ENCODE measurements around the gene GOLGA6D.
"Not testable (repeated sequence)": the region's sequence is repeated elsewhere in the genome, so short reads cannot be mapped to it uniquely, and the experiment has no call there.

Gene GOLGA6D

DNA sequence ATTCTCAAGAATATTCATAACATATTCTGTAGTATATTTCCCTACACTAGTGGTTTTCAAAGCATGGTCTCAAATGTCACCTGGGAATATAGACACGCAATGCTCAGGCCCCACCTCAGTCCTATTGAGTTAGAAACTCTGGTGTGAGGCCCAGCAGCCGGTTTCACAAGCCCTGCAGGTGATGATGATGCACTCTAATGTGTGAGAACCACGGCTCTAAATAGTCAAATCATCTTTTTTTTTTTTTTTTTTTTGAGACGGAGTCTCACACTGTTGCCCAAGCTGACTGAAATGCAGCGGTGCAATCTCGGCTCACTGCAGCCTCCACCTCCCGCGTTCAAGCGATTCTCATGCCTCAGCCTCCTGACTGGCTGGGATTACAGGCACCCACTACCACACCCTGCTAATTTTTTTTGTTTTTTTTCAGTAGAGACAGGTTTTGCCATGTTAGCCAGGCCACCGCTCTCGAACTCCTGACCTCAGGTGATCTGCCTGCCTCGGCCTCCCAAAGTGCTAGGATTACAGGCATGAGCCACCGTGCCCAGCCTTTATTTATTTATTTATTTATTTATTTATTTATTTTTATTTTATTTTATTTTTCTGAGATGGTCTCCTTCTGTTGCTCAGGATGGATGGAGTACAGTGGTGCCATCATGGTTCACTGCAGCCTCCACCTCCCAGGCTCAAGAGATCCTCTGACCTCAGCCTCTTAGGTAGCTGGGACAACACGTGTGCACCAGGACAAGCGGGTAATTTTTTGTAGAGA, 51.2 kb downstream of the GOLGA6D start:
- DNase-seq: not testable (repeated sequence)

DNA sequence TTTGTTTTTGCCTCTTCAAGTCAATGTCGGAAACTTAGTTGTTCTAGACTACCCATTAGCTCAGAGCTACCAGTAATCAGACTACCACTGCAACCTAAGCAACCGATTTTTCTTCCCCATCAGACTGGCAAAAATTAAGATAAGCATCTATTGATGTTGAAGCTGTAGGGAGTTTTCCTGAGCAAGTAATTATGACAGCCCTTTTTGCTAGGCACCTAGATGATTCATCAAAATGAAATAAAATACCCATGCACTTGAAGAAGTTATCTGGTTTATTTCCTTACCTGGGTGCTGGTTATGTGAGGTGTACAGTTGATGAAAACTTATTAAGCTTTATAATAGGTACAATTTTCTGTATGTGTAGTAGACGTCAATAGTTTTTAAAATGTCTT, 52.7 kb downstream of the GOLGA6D start:
- no peak for DNase-seq

DNA sequence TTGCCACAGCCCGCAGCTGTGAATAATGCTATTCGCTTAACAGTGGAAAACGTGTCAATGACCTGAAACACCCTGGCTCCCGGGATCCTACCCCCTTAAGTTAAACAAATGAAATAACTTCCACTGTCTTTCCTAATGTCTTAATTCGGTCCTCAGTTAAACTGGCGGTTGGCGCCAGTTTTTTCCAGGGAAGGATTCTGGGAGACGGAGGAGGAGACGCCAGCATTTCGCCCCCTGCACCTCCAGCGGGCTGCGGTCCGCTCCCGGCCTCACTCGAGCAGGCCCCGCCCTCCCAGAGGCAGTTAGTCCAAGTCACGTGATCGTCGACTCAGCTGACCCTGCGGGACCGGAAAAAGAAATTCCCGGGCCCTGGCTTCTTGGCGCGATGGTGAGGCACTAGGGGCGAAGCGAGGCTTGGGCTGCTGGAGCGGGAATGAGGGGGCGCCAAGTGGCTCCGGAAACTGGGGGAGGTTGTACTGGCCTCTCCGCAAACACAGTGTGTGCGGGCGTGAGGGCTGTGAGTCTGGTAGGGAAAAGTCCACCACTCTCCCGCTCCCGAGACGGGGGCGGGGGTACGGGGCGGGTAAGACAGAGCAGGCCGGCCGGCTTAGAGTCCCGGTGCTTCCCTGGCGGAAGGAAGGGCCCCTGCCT, 53.2 kb downstream of the GOLGA6D start, which contains the start of gene COMMD4:
TSS of gene COMMD4 (plus strand) at position 359 of the 651 bp plus-strand sequence. CDS start at position 386, 27 bp downstream.
- DNase-seq: peak; percentile 79

DNA sequence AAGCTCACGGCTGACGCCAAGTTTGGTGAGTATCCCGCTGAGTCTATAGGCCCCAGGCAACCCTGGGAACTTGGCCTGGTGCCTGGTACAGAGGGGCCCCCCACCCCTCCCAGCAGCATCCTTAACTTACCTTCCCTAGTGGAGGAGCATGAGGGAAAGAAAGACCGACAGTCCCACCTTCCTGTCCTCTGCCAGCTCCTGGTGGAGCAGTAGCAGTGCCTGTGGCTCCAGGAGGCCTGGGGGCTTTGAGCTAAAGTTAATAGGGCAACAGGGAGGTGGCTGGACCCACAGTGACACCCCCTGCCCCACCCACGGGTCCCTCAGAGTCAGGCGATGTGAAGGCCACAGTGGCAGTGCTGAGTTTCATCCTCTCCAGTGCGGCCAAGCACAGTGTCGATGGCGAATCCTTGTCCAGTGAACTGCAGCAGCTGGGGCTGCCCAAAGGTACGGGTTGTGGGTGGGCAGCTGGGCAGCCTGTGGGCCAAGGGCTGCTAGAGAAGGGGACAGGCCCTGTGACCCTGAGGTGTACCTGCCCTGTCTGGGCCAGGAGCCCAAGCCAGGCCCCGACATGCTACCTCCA, 56.1 kb downstream of the GOLGA6D start:
- DNase-seq: no peak

DNA sequence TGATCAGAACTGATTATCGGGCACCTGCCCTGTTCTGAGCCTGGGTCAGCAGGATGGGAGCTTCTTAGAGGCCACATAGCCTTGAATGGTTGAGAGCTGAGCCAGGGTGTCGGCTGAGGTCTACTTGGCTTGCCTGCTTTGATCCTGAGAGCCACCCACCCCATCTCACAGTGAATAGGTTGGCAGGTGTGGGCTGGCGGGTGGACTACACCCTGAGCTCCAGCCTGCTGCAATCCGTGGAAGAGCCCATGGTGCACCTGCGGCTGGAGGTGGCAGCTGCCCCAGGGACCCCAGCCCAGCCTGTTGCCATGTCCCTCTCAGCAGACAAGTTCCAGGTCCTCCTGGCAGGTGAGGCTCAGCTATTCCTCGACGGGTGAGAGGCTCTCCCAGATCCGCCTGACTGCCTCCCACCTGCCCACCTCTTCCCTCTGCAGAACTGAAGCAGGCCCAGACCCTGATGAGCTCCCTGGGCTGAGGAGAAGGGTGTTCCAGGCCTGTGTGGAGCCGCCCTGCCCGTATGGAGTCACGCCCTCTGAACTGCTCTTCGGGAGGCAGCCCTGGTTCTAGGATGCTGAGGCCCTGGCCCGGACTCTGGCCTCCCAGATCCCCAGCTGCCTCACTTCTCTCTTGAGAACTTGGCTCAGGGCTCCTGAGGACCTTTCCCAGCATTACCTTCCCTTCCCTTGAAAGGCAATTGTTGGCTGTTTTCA, 57.1 kb downstream of the GOLGA6D start:
- DNase-seq: no peak

DNA sequence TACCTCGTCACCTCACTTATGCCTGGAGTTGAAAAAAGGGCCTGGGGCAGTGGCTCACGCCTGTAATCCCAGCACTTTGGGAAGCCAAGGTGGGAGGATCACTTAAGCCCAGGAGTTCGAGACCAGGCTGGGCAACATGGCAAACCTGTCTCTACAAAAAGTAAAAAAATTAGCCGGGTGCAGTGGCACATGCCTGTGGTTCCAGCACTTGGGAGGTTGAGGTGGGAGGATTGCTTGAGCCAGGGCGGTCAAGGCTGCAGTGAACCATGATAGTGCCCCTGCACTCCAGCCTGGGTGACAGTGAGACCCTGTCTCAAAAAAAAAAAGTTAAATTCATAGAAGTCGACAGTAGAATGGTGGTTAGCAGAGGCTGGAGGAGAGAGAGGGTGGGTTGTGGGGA, 59.6 kb downstream of the GOLGA6D start:
- no peak for DNase-seq

DNA sequence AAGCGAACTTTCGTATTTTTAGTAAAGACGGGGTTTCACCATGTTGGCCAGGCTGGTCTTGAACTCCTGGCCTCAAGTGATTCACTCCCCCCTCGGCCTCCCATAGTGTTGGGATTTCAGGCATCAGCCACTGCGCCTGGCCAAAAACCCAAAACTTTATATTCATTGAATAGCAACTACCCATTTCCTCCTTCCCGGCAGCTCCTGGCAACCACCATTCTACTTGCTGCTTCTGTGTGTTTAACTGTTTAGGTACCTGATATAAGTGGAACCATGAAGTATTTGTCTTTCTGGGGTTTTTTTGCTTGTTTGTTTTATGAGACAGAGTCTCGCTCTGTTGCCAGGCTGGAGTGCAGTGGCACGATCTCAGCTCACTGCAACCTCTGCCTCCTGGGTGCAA, 61.3 kb downstream of the GOLGA6D start:
- DNase-seq: not testable (repeated sequence)

Data from NCI-H1105 treated with DMSO at 0.1 percent for 48 hours (cell line).